Large intestine (tissue), 3 donors: ENCODE data around the gene PLEKHM1. TPM values are rescaled to one million over a fixed set of nuclear protein-coding genes. Genes with fewer than 3 reads are reported as not detected.
"Not testable (repeated sequence)": the region's sequence is repeated elsewhere in the genome, so short reads cannot be mapped to it uniquely, and the experiment has no call there.

Source experiments
- DNase-seq, 2 donors: peaks; one replicate each; pipeline versions ENCODE4 v3.0.0 to v3.0.0-alpha.2; 2013
- H3K27ac ChIP-seq: one replicate; pipeline ENCODE4 v1.5.1; 2013; ENCODE audit warnings: low read length
- H3K27me3 ChIP-seq: 2 replicates; pipeline ENCODE4 v1.6.1; 2013; ENCODE audit warnings: low read length; ENCODE audit not compliant: control insufficient read depth, insufficient read depth
- H3K36me3 ChIP-seq: 2 replicates; pipeline ENCODE4 v1.6.1; 2013; ENCODE audit warnings: low read length; ENCODE audit not compliant: control insufficient read depth, insufficient read depth
- H3K4me1 ChIP-seq: one replicate; pipeline ENCODE4 v1.6.1; 2013; ENCODE audit warnings: low read length; ENCODE audit not compliant: control insufficient read depth, insufficient read depth
- H3K4me3 ChIP-seq: one replicate; pipeline ENCODE4 v1.5.1; 2013; ENCODE audit warnings: low read length
- H3K9me3 ChIP-seq: one replicate; pipeline ENCODE4 v1.6.1; 2013; ENCODE audit warnings: mild to moderate bottlenecking, low read depth, low read length, moderate library complexity; ENCODE audit not compliant: control insufficient read depth
- WGBS: methylation state at CpG from one replicate; pipeline ENCODE4 v1.1.5; 2013; ENCODE audit warnings: low lambda C conversion rate; ENCODE audit not compliant: insufficient coverage; 5-methylcytosine and 5-hydroxymethylcytosine counted together
- polyA plus RNA-seq: library from polyadenylated mRNA; unstranded; fragments of 120-200 nt; gene quantifications from one replicate; pipeline ENCODE4 v1.2.1, GENCODE V29; 2013

PLEKHM1 gene
- polyA plus RNA-seq, 1 donor, result 16.3 TPM

- WGBS, result no CpG with 5 or more reads among the region's 5 CpGs
- not testable (repeated sequence) for H3K9me3 ChIP-seq, H3K4me1 ChIP-seq, H3K27ac ChIP-seq, H3K36me3 ChIP-seq, H3K27me3 ChIP-seq, H3K4me3 ChIP-seq, DNase-seq
Observed at GRCh38 chr17:45494556-45494955, 4.0 kb upstream of the PLEKHM1 start.

GRCh38 chr17:45492156-45492555, 1.6 kb upstream of the PLEKHM1 start:
- H3K27me3 ChIP-seq, H3K4me3 ChIP-seq, H3K27ac ChIP-seq, H3K4me1 ChIP-seq, H3K36me3 ChIP-seq, H3K9me3 ChIP-seq: not testable (repeated sequence)
- no CpG with 5 or more reads among the region's 4 CpGs for WGBS
- DNase-seq, result peak in 1 of 2 donors; percentile 39

GRCh38 chr17:45490198-45490597, 323 bp downstream of the PLEKHM1 start:
- WGBS, result no CpG with 5 or more reads among the region's 30 CpGs
- peak overlapping the region; percentile 33 for H3K27ac ChIP-seq
- H3K4me1 ChIP-seq, H3K9me3 ChIP-seq, H3K36me3 ChIP-seq, H3K27me3 ChIP-seq: not testable (repeated sequence)
- peak overlapping the region; percentile 67 for H3K4me3 ChIP-seq
- DNase-seq, result peak in 1 of 2 donors; percentile 36

GRCh38 chr17:45487704-45488103, 2.8 kb downstream of the PLEKHM1 start:
- peak overlapping the region; percentile 66 for H3K27ac ChIP-seq
- not testable (repeated sequence) for H3K4me3 ChIP-seq, H3K9me3 ChIP-seq, H3K27me3 ChIP-seq, H3K36me3 ChIP-seq, H3K4me1 ChIP-seq
- peak; percentile 54 to 68 for DNase-seq
- no CpG with 5 or more reads among the region's 2 CpGs for WGBS

- peak overlapping the region; percentile 75 for H3K27ac ChIP-seq
- no CpG with 5 or more reads among the region's 5 CpGs for WGBS
- not testable (repeated sequence) for H3K4me1 ChIP-seq, H3K27me3 ChIP-seq, H3K4me3 ChIP-seq, H3K36me3 ChIP-seq, H3K9me3 ChIP-seq
- DNase-seq, result peak in 1 of 2 donors; percentile 14
Observed at GRCh38 chr17:45483591-45484216, 6.8 kb downstream of the PLEKHM1 start.

GRCh38 chr17:45483177-45483576, 7.3 kb downstream of the PLEKHM1 start:
- not testable (repeated sequence) for H3K4me3 ChIP-seq, H3K9me3 ChIP-seq, H3K27me3 ChIP-seq, H3K36me3 ChIP-seq, H3K4me1 ChIP-seq
- H3K27ac ChIP-seq, result peak overlapping the region; percentile 75
- peak in 1 of 2 donors; percentile 33 for DNase-seq
- no CpG with 5 or more reads among the region's 3 CpGs for WGBS

GRCh38 chr17:45482317-45482716, 8.2 kb downstream of the PLEKHM1 start:
- H3K36me3 ChIP-seq, H3K27me3 ChIP-seq, H3K4me3 ChIP-seq, H3K4me1 ChIP-seq, H3K9me3 ChIP-seq: not testable (repeated sequence)
- H3K27ac ChIP-seq, result peak overlapping the region; percentile 75
- DNase-seq, result peak in 1 of 2 donors; percentile 18
- WGBS, result no CpG with 5 or more reads among the region's 4 CpGs

- WGBS, result no CpG with 5 or more reads among the region's 14 CpGs
- not testable (repeated sequence) for DNase-seq, H3K27ac ChIP-seq, H3K4me3 ChIP-seq, H3K4me1 ChIP-seq, H3K9me3 ChIP-seq, H3K27me3 ChIP-seq
- H3K36me3 ChIP-seq, result peaks cover 20% of the 10 kb centered on the region
Observed at GRCh38 chr17:45475436-45475835, 15.1 kb downstream of the PLEKHM1 start.

- WGBS, result no CpG with 5 or more reads among the region's 3 CpGs
Observed at GRCh38 chr17:45472249-45472648, 18.3 kb downstream of the PLEKHM1 start.

GRCh38 chr17:45469204-45469563, 21.3 kb downstream of the PLEKHM1 start:
- H3K9me3 ChIP-seq, H3K36me3 ChIP-seq, H3K4me1 ChIP-seq, H3K27me3 ChIP-seq, H3K4me3 ChIP-seq, H3K27ac ChIP-seq, DNase-seq: not testable (repeated sequence)
- WGBS, result no CpG with 5 or more reads among the region's 4 CpGs

More at GRCh38 chr17:45472249-45472648, 18.3 kb downstream of the PLEKHM1 start:
- not testable (repeated sequence) for H3K27me3 ChIP-seq, H3K4me3 ChIP-seq, DNase-seq, H3K9me3 ChIP-seq, H3K4me1 ChIP-seq
- H3K36me3 ChIP-seq, result peaks cover 11% of the 10 kb centered on the region
- H3K27ac ChIP-seq, result peak overlapping the region; percentile 38
